ENCODE data around the gene DNAH7.

GRCh38 chr2:195737511-195738325 lies 330.9 kb downstream of the DNAH7 start:
- TF ChIP-seq, protein P1, sequence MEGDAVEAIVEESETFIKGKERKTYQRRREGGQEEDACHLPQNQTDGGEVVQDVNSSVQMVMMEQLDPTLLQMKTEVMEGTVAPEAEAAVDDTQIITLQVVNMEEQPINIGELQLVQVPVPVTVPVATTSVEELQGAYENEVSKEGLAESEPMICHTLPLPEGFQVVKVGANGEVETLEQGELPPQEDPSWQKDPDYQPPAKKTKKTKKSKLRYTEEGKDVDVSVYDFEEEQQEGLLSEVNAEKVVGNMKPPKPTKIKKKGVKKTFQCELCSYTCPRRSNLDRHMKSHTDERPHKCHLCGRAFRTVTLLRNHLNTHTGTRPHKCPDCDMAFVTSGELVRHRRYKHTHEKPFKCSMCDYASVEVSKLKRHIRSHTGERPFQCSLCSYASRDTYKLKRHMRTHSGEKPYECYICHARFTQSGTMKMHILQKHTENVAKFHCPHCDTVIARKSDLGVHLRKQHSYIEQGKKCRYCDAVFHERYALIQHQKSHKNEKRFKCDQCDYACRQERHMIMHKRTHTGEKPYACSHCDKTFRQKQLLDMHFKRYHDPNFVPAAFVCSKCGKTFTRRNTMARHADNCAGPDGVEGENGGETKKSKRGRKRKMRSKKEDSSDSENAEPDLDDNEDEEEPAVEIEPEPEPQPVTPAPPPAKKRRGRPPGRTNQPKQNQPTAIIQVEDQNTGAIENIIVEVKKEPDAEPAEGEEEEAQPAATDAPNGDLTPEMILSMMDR (IDR thresholded peaks at IDR 0.05): no peak
- TF ChIP-seq POLR2A (IDR thresholded peaks at IDR 0.05): no peak
- no peak for TF ChIP-seq EP300 (IDR thresholded peaks at IDR 0.05)

All from tibial nerve (tissue), 4 donors.